Osteoblast (primary cell): ENCODE data around the gene CHORDC1. TPM values are rescaled to one million over a fixed set of nuclear protein-coding genes. Genes with fewer than 3 reads are reported as not detected.
A peak's percentile ranks its signal among the peaks of the same experiment; 100 is the strongest.

Source experiments
- DNase-seq: peaks from one replicate; pipeline ENCODE4 v3.0.0; 2011; ENCODE audit warnings: low spot score, mixed read lengths; ENCODE audit not compliant: insufficient read length; ENCODE audit errors: missing footprints
- H2AFZ ChIP-seq: 2 replicates; pipeline ENCODE4 v1.6.0; 2011; ENCODE audit warnings: mild to moderate bottlenecking, low read length
- H3K27ac ChIP-seq: 2 replicates; pipeline ENCODE4 v1.5.1; 2011; ENCODE audit warnings: mild to moderate bottlenecking, low read depth, low read length, moderate library complexity
- H3K27me3 ChIP-seq: 2 replicates; pipeline ENCODE4 v1.6.0; 2012; ENCODE audit warnings: mild to moderate bottlenecking, control low read depth, inconsistent platforms, low read length, moderate library complexity; ENCODE audit not compliant: insufficient read depth
- H3K36me3 ChIP-seq: 2 replicates; pipeline ENCODE4 v1.5.1; 2011; ENCODE audit warnings: mild to moderate bottlenecking, low read length, control low read depth, moderate library complexity; ENCODE audit not compliant: insufficient read depth
- H3K4me1 ChIP-seq: 2 replicates; pipeline ENCODE4 v1.5.1; 2011; ENCODE audit warnings: mild to moderate bottlenecking, low read length, control low read depth, moderate library complexity; ENCODE audit not compliant: insufficient read depth
- H3K4me2 ChIP-seq: 2 replicates; pipeline ENCODE4 v1.6.0; 2011; ENCODE audit warnings: mild to moderate bottlenecking, low read length; ENCODE audit not compliant: insufficient read depth
- H3K4me3 ChIP-seq: fragments of 200-600 bp; sonication (generic); 3 replicates; pipeline ENCODE4 v1.5.1; 2012; ENCODE audit warnings: mild to moderate bottlenecking, low read length, inconsistent platforms; ENCODE audit not compliant: insufficient read depth
- H3K79me2 ChIP-seq: 2 replicates; pipeline ENCODE4 v1.6.0; 2012; ENCODE audit warnings: mild to moderate bottlenecking, low read length, control low read depth, inconsistent platforms; ENCODE audit not compliant: insufficient read depth
- H3K9me3 ChIP-seq: 2 replicates; pipeline ENCODE4 v1.5.1; 2011; ENCODE audit warnings: low read depth, low read length, control low read depth
- H4K20me1 ChIP-seq: 2 replicates; pipeline ENCODE4 v1.6.0; 2012; ENCODE audit warnings: mild to moderate bottlenecking, low read length, control low read depth; ENCODE audit not compliant: insufficient read depth
- total RNA-seq: library from RNA; depleted of rRNA; stranded (reverse); fragments of >200 nt; gene quantifications from 2 replicates; pipeline ENCODE4 v1.2.3, GENCODE V29; 2012
- TF ChIP-seq, protein P1 (sequence below): IDR thresholded peaks from 2 replicates; pipeline ENCODE4 v1.5.1; 2011; ENCODE audit warnings: mild to moderate bottlenecking, low read depth, low read length, moderate library complexity; ENCODE audit errors: extremely low read depth

The CHORDC1 gene
- total RNA-seq, 1 donor = 17.4 TPM

DNA sequence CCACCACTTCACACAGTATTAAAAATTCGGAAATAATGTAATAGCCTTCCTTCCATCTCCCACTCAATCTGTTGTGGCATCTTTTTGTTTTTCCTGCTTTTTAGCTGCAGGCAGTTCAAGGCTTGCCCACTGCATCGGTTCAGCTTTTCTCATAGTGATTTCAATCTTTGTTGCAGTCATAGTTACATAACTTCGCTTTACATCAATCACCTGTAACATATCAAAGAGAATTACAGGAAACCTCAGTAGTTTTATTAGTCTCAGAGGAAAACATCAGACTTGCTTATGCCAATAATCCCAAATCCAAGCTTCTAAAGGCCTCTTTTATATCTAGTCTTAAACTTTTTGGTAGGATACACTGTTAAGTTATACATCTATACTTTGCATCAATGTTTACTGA, 20.5 kb downstream of the CHORDC1 start:
- no peak overlapping the region for H3K4me2 ChIP-seq
- peaks cover 3% of the 10 kb centered on the region for H3K4me1 ChIP-seq
- H3K4me3 ChIP-seq = no peak overlapping the region
- no peaks in the 10 kb centered on the region for H3K9me3 ChIP-seq
- TF ChIP-seq, protein P1, sequence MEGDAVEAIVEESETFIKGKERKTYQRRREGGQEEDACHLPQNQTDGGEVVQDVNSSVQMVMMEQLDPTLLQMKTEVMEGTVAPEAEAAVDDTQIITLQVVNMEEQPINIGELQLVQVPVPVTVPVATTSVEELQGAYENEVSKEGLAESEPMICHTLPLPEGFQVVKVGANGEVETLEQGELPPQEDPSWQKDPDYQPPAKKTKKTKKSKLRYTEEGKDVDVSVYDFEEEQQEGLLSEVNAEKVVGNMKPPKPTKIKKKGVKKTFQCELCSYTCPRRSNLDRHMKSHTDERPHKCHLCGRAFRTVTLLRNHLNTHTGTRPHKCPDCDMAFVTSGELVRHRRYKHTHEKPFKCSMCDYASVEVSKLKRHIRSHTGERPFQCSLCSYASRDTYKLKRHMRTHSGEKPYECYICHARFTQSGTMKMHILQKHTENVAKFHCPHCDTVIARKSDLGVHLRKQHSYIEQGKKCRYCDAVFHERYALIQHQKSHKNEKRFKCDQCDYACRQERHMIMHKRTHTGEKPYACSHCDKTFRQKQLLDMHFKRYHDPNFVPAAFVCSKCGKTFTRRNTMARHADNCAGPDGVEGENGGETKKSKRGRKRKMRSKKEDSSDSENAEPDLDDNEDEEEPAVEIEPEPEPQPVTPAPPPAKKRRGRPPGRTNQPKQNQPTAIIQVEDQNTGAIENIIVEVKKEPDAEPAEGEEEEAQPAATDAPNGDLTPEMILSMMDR = no peak
- DNase-seq = peak; percentile 15
- no peaks in the 10 kb centered on the region for H4K20me1 ChIP-seq
- no peaks in the 10 kb centered on the region for H3K27me3 ChIP-seq
- H2AFZ ChIP-seq = no peak overlapping the region
- H3K27ac ChIP-seq = no peak overlapping the region
- no peaks in the 10 kb centered on the region for H3K79me2 ChIP-seq
- H3K36me3 ChIP-seq = peaks cover 20% of the 10 kb centered on the region

DNA sequence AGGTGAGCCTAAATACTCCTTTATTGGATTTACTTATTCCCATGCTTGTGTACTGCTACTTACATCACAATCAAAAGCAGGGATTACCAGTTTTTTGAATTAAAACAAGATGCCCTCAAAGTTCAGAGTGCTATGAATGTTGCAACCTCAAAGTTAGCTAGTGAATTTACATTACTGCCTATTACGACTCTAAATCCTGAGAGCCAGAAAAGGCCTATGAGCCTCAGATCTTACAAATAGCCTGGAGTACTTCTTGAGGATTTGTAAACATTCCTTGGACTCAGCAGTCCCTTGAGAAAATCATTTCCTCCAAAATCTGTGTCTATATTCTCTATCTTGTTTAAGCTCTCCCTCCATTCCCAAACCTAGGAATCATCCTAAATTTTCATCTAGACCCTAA, 25.5 kb downstream of the CHORDC1 start:
- Histone ChIP-seq H3K9me3 (no peaks in the 10 kb centered on the region), H3K27ac (no peak overlapping the region), H3K79me2 (no peaks in the 10 kb centered on the region), H3K4me1 (no peaks in the 10 kb centered on the region), H4K20me1 (no peaks in the 10 kb centered on the region), H3K36me3 (peaks cover 6% of the 10 kb centered on the region), H3K27me3 (no peaks in the 10 kb centered on the region), H3K4me2 (no peak overlapping the region), H3K4me3 (no peak overlapping the region), H2AFZ (no peak overlapping the region)
- DNase-seq = no peak
- TF ChIP-seq, protein P1 = no peak

DNA sequence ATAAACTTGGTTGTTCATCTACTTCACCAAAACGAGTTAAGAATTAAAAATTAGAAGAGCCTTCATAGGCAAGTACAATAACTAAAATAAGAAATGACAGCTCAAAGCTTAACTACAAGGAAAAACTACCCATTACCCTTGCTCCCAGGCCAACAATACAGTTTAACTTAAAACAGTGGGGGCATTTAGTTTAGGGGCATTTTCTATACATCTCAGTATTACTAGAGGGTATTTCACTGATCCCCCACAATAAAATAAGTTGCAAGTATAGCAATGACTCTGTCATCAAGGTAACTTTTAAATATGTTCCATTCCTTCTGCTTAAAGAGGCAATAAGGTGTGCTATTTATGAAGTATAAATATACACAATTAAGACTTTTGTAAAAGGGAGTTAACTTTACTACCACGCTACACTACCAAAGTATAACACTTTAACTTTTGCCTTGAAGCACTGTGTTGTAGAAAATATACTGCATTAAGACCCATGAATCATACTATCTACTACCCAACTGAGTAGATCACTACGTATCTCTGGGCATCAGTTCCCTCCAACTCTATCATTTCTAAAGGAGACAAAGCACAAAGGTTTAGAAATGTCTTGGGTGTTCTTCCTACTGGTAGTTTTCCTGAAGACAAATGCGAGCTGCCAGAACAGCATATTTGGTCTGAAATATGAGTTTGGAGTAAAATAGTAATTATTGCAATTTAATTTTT, 29.8 kb downstream of the CHORDC1 start:
- H3K27me3 ChIP-seq = no peaks in the 10 kb centered on the region
- DNase-seq = no peak
- TF ChIP-seq, protein P1 = no peak
- no peaks in the 10 kb centered on the region for H3K9me3 ChIP-seq
- no peaks in the 10 kb centered on the region for H4K20me1 ChIP-seq
- H3K4me3 ChIP-seq = no peak overlapping the region
- no peak overlapping the region for H2AFZ ChIP-seq
- H3K27ac ChIP-seq = no peak overlapping the region
- no peaks in the 10 kb centered on the region for H3K4me1 ChIP-seq
- no peak overlapping the region for H3K4me2 ChIP-seq
- no peaks in the 10 kb centered on the region for H3K79me2 ChIP-seq
- H3K36me3 ChIP-seq = no peaks in the 10 kb centered on the region

DNA sequence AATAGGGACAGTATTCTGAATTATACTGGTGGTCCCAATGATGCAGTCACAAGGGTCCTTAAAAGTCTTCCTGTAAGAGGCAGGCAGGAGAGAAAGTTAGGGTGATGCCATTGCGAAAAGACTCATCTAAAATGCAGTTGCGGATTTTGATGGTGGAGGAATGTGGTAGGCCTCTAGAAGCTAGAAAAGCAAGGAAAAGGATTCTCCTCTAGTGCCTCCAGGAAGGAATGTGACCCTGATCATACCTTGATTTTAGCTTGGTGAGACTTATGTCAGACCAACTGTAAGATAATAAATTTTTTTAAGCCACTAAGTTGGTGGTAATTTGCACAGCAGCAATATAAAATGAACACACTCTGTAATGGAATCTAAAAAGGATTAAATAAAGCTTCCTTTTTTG, 33.8 kb downstream of the CHORDC1 start:
- H2AFZ ChIP-seq = no peak overlapping the region
- H3K9me3 ChIP-seq = no peaks in the 10 kb centered on the region
- no peak overlapping the region for H3K4me2 ChIP-seq
- H4K20me1 ChIP-seq = no peaks in the 10 kb centered on the region
- no peak overlapping the region for H3K4me3 ChIP-seq
- H3K79me2 ChIP-seq = no peaks in the 10 kb centered on the region
- DNase-seq = no peak
- no peaks in the 10 kb centered on the region for H3K27me3 ChIP-seq
- H3K27ac ChIP-seq = no peak overlapping the region
- TF ChIP-seq, protein P1 = no peak
- H3K4me1 ChIP-seq = no peaks in the 10 kb centered on the region
- H3K36me3 ChIP-seq = no peaks in the 10 kb centered on the region
